Parathyroid adenoma (tissue), 2 donors: ENCODE results near the gene FRMD8.
A peak's percentile ranks its signal among the peaks of the same experiment; 100 is the strongest.

Experiments
- H2AFZ ChIP-seq: fragments of 300-600 bp; sonication (generic); one replicate; pipeline ENCODE4 v1.7.0; 2017; ENCODE audit warnings: antibody characterized with exemption, mild to moderate bottlenecking
- H3K27ac ChIP-seq: fragments of 300-600 bp; sonication (generic); one replicate; pipeline ENCODE4 v1.7.0; 2017
- H3K27me3 ChIP-seq: fragments of 300-600 bp; sonication (generic); one replicate; pipeline ENCODE4 v1.7.0; 2017; ENCODE audit warnings: low read length; ENCODE audit not compliant: control insufficient read depth, insufficient read depth
- H3K36me3 ChIP-seq: fragments of 300-600 bp; sonication (generic); one replicate; pipeline ENCODE4 v1.7.0; 2017; ENCODE audit warnings: low read length; ENCODE audit not compliant: control insufficient read depth, insufficient read depth
- H3K4me1 ChIP-seq: fragments of 300-600 bp; sonication (generic); one replicate; pipeline ENCODE4 v1.7.0; 2017; ENCODE audit warnings: control low read depth
- H3K4me2 ChIP-seq: fragments of 300-600 bp; sonication (generic); one replicate; pipeline ENCODE4 v1.7.0; 2017; ENCODE audit warnings: low read length
- H3K4me3 ChIP-seq: fragments of 300-600 bp; sonication (generic); one replicate; pipeline ENCODE4 v1.7.0; 2017; ENCODE audit warnings: low read depth, low read length
- H3K79me2 ChIP-seq: fragments of 300-600 bp; sonication (generic); one replicate; pipeline ENCODE4 v1.7.0; 2017; ENCODE audit warnings: control low read depth
- H3K9ac ChIP-seq: fragments of 300-600 bp; sonication (generic); one replicate; pipeline ENCODE4 v1.7.0; 2017; ENCODE audit warnings: mild to moderate bottlenecking
- H3K9me3 ChIP-seq: fragments of 300-600 bp; sonication (generic); one replicate; pipeline ENCODE4 v1.7.0; 2017; ENCODE audit warnings: low read length; ENCODE audit not compliant: control insufficient read depth
- TF ChIP-seq, protein P1 (sequence below): fragments of 300-600 bp; sonication (generic); IDR thresholded peaks from one replicate; pipeline ENCODE4 v1.7.0; 2017; ENCODE audit warnings: antibody characterized with exemption, mild to moderate bottlenecking
- donor health status: primary hyperparathyroidism.

The FRMD8 gene

DNA sequence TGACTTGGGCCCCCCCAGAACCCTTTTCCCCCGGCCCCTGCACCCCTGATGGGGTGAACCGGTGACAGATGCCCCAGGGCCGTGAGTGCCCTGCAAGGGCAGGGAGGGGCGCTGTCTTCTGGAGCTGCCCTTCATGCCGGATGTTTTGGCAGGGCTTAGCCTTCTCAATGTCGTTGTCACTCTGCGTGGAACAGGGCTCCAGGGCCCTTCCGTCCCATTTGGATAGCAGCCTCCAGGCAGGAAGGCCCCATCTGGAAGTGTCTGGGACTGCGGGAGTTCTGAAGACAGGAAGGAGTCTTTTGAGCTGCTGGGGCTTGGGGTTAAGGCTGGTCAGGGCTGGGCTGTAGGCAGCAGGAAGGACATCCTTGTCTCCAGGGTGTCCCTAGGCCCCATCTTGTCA lies 4.6 kb downstream of the FRMD8 start:
- Histone ChIP-seq H3K27ac (peak overlapping the region; percentile 51), H3K79me2 (peaks cover 8% of the 10 kb centered on the region), H3K4me1 (peaks cover 2% of the 10 kb centered on the region), H3K9ac (no peak overlapping the region), H3K9me3 (no peaks in the 10 kb centered on the region), H3K4me3 (no peak overlapping the region), H3K4me2 (no peak overlapping the region), H3K36me3 (no peaks in the 10 kb centered on the region), H2AFZ (no peak overlapping the region), H3K27me3 (no peaks in the 10 kb centered on the region)
- TF ChIP-seq, protein P1, sequence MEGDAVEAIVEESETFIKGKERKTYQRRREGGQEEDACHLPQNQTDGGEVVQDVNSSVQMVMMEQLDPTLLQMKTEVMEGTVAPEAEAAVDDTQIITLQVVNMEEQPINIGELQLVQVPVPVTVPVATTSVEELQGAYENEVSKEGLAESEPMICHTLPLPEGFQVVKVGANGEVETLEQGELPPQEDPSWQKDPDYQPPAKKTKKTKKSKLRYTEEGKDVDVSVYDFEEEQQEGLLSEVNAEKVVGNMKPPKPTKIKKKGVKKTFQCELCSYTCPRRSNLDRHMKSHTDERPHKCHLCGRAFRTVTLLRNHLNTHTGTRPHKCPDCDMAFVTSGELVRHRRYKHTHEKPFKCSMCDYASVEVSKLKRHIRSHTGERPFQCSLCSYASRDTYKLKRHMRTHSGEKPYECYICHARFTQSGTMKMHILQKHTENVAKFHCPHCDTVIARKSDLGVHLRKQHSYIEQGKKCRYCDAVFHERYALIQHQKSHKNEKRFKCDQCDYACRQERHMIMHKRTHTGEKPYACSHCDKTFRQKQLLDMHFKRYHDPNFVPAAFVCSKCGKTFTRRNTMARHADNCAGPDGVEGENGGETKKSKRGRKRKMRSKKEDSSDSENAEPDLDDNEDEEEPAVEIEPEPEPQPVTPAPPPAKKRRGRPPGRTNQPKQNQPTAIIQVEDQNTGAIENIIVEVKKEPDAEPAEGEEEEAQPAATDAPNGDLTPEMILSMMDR, result no peak

DNA sequence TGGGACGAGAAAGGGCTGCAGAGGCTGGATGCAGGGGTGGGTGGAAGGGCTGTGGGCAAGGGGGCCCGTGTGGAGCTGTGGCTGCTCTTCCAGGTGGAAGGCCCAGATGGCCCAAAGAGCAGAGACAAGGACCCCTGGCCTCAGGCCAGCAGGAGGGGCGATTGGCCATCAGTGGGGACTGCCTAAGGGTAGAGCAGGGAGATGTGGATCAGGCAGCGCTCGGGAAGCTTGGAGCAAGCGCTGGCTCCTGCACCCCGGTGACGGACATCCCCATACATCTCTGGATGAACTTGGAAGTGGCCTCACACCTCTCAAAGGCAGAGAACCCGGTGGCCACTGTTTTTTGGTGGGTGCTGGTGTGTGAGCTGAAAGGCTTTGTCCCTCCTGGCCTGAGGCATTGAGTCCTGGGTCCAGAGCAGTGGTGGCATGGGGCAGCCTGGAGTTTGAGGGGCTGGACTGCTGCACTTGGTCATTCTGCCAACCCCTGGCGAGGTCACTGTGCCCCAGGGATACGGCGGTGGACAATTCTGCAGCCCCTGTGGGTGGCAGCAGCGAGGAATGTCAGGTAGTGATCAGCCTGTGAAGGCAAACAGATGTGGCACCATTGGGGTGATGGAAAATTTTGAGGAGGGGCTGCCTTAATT lies 5.9 kb downstream of the FRMD8 start:
- Histone ChIP-seq H3K4me2 (no peak overlapping the region), H3K27ac (no peak overlapping the region), H2AFZ (no peak overlapping the region), H3K36me3 (no peaks in the 10 kb centered on the region), H3K9me3 (no peaks in the 10 kb centered on the region), H3K9ac (no peak overlapping the region), H3K4me3 (no peak overlapping the region), H3K27me3 (no peaks in the 10 kb centered on the region), H3K79me2 (peaks cover 9% of the 10 kb centered on the region), H3K4me1 (no peaks in the 10 kb centered on the region)
- TF ChIP-seq, protein P1, result no peak

DNA sequence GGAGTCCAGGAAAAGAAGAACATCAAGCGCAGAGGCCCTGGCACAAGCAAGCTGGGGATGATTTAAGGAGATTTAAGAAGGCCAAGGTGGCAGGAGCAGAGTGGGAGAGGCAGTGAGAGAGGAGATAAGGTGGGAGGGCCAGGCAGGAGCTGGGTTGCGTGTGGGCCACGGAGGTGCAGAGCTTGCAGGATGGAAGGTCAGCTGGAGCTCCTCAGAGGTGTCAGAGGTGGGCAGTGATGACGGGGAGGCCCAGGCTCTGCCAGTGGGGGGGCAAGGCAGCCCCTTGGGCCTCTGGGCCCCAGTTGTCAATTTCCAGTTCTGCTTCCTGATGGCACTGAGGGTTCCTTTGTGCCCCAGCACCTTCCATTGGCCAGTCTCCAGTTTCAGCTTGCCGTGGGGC lies 6.5 kb downstream of the FRMD8 start:
- H3K9me3 ChIP-seq, result no peaks in the 10 kb centered on the region
- TF ChIP-seq, protein P1, result no peak

DNA sequence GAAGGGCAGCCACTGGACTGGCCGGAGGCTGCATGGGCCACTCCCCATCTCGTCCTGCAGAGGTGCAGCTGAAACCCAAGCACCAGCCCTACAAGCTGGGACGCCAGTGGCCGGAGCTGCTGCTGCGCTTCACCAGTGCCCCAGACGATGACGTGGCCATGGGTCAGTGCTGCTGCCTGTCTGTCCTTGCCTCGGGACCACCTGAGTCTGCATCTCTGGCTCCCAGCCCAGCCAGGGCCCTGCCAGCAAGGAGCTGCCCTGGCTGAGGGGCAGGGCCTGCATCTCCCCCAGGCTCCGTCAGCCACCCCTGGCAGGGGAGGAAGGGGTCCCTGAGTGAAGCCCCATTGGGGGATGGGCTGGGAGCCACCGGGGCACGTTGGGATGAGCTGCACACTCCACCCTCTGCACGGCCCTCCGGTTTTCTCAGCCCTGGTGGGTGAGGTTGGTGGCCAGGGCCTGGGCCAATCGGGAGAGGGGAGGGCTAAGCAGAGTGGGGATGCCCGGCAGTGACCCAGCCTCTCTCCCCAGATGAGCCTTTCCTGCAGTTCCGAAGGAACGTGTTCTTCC lies 7.2 kb downstream of the FRMD8 start:
- no peak overlapping the region for H3K4me3 ChIP-seq
- peaks cover 15% of the 10 kb centered on the region for H3K79me2 ChIP-seq
- H3K36me3 ChIP-seq, result no peaks in the 10 kb centered on the region
- no peaks in the 10 kb centered on the region for H3K4me1 ChIP-seq
- H3K27ac ChIP-seq, result no peak overlapping the region
- H2AFZ ChIP-seq, result no peak overlapping the region
- H3K9me3 ChIP-seq, result no peaks in the 10 kb centered on the region
- TF ChIP-seq, protein P1, result no peak
- no peak overlapping the region for H3K9ac ChIP-seq
- H3K27me3 ChIP-seq, result no peaks in the 10 kb centered on the region
- H3K4me2 ChIP-seq, result no peak overlapping the region

More for the DNA sequence above, 6.5 kb downstream of the FRMD8 start:
- no peaks in the 10 kb centered on the region for H3K4me1 ChIP-seq
- H3K4me3 ChIP-seq, result no peak overlapping the region
- H3K27ac ChIP-seq, result no peak overlapping the region
- H3K79me2 ChIP-seq, result peaks cover 10% of the 10 kb centered on the region
- no peaks in the 10 kb centered on the region for H3K27me3 ChIP-seq
- no peak overlapping the region for H2AFZ ChIP-seq
- H3K36me3 ChIP-seq, result no peaks in the 10 kb centered on the region
- H3K9ac ChIP-seq, result no peak overlapping the region
- H3K4me2 ChIP-seq, result no peak overlapping the region

DNA sequence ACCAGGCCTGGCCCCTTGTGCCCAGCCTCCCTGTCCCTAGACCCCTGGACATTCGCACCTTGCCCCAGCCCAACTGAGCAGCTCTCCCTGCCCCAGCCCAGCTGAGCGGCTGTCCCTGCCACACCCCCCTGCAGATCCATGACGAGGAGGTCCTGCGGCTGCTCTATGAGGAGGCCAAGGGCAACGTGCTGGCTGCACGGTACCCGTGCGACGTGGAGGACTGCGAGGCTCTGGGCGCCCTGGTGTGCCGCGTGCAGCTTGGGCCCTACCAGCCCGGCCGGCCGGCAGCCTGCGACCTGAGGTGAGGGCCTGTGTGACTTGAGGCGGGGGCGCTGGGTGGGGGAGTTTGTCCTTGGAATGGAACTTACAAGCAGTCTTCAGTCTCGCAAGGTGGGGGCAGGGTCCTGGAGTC lies 7.7 kb downstream of the FRMD8 start:
- H3K9me3 ChIP-seq, result no peaks in the 10 kb centered on the region
- no peak overlapping the region for H2AFZ ChIP-seq
- no peaks in the 10 kb centered on the region for H3K27me3 ChIP-seq
- TF ChIP-seq, protein P1, result no peak
- H3K27ac ChIP-seq, result no peak overlapping the region
- H3K79me2 ChIP-seq, result peaks cover 15% of the 10 kb centered on the region
- no peaks in the 10 kb centered on the region for H3K4me1 ChIP-seq
- no peaks in the 10 kb centered on the region for H3K36me3 ChIP-seq
- no peak overlapping the region for H3K4me3 ChIP-seq
- no peak overlapping the region for H3K4me2 ChIP-seq
- H3K9ac ChIP-seq, result no peak overlapping the region
